Lower leg skin (tissue), 3 donors: ENCODE results near the gene ILDR1.

Experiments
- POLR2A ChIP-seq, 2 donors: fragments of 450-650 bp; IDR thresholded peaks; one replicate each; pipeline ENCODE4 v1.6.1; 2016 to 2017; ENCODE audit warnings: antibody characterized with exemption in 2 of 2, mild to moderate bottlenecking in 1 of 2, moderate library complexity in 1 of 2
- TF ChIP-seq, protein P1 (sequence below), 3 donors: fragments of 450-650 bp; IDR thresholded peaks; one replicate each; pipeline ENCODE4 v1.5.1; 2016; ENCODE audit warnings: antibody characterized with exemption in 3 of 3, mild to moderate bottlenecking in 3 of 3, moderate library complexity in 2 of 3

DNA sequence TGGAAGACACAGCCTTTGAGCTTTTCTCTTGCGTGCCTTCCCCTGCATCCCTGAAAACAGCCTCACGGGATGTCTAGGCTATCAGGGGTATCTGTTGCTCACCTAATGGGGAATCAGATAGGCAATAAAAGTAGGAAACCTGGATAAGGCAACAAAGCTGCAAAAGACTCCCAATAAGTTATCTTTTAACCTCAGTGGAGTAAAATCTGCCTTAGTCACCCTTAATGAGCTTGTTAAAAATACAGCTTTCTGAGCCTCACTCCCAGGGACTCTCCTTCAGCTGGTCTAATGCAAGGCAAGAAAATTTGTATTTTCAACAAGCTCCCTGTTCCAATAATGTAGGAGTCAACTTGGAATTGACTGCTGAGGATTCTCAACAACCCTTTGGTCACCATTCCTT is 25.6 kb downstream of the ILDR1 start:
- TF ChIP-seq, protein P1, sequence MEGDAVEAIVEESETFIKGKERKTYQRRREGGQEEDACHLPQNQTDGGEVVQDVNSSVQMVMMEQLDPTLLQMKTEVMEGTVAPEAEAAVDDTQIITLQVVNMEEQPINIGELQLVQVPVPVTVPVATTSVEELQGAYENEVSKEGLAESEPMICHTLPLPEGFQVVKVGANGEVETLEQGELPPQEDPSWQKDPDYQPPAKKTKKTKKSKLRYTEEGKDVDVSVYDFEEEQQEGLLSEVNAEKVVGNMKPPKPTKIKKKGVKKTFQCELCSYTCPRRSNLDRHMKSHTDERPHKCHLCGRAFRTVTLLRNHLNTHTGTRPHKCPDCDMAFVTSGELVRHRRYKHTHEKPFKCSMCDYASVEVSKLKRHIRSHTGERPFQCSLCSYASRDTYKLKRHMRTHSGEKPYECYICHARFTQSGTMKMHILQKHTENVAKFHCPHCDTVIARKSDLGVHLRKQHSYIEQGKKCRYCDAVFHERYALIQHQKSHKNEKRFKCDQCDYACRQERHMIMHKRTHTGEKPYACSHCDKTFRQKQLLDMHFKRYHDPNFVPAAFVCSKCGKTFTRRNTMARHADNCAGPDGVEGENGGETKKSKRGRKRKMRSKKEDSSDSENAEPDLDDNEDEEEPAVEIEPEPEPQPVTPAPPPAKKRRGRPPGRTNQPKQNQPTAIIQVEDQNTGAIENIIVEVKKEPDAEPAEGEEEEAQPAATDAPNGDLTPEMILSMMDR (IDR thresholded peaks at IDR 0.05) = no peak
- no peak for TF ChIP-seq POLR2A (IDR thresholded peaks at IDR 0.05)
